PFSK-1 (cell line): Measurements from ENCODE around the gene FDXACB1.

Source experiments
- POLR2AphosphoS5 ChIP-seq: IDR thresholded peaks from 2 replicates; pipeline ENCODE4 v1.6.1; 2012; ENCODE audit warnings: low read depth, mild to moderate bottlenecking, control low read depth, low read length, moderate library complexity
- SIN3A ChIP-seq: IDR thresholded peaks from 2 replicates; pipeline ENCODE4 v1.6.1; 2012; ENCODE audit warnings: mild to moderate bottlenecking, low read length, moderate library complexity, borderline replicate concordance; ENCODE audit not compliant: insufficient read depth
- TAF1 ChIP-seq: IDR thresholded peaks from 2 replicates; pipeline ENCODE4 v1.6.1; 2012; ENCODE audit warnings: low read length, control low read depth, borderline replicate concordance; ENCODE audit not compliant: insufficient read depth

GRCh38 chr11:111834432-111835163 lies 44.4 kb downstream of the FDXACB1 start:
- no peak for TF ChIP-seq POLR2AphosphoS5
- TF ChIP-seq TAF1, result no peak
- TF ChIP-seq SIN3A, result no peak
